ENCODE measurements around the gene LRRC17. TPM values are rescaled to one million over a fixed set of nuclear protein-coding genes. Genes with fewer than 3 reads are reported as not detected.

Gene LRRC17
- total and polyA plus RNA-seq, 9 donors, result 32.2 to 145 (median 60.4) TPM

- H3K27ac ChIP-seq, result peak overlapping the region; percentile 65 to 82
- intact Hi-C loops (cut with DNase I), result loop anchor here in 1 of 4 donors (10.0 kb wide), 1 partner anchor 140 kb away; no protein-coding TSS in a partner anchor
- peaks cover 10% of the 10 kb centered on the region for H3K4me1 ChIP-seq (ENCODE audit: insufficient read depth)
- peak; percentile 77 to 88 (median 83) for DNase-seq
- no peaks in the 10 kb centered on the region for H3K36me3 ChIP-seq
- H3K4me3 ChIP-seq, result peak overlapping the region; percentile 36
- TF ChIP-seq EP300 (IDR thresholded peaks at IDR 0.05) (no peak), POLR2A (IDR thresholded peaks at IDR 0.05) (peak; percentile 51), CTCF (IDR thresholded peaks at IDR 0.05) (no peak)
- no peaks in the 10 kb centered on the region for H3K9me3 ChIP-seq
- 16 to 19% (median 17%) methylated on average over 8 of the region's 8 CpGs for WGBS, 3 donors
- no peaks in the 10 kb centered on the region for H3K27me3 ChIP-seq
Observed at GRCh38 chr7:102914585-102914984, 1.8 kb downstream of the LRRC17 start.

GRCh38 chr7:102916426-102916825, 3.6 kb downstream of the LRRC17 start:
- H3K9me3 ChIP-seq, result no peaks in the 10 kb centered on the region
- intact Hi-C loops (cut with DNase I), result loop anchor here in 1 of 4 donors (10.0 kb wide), 1 partner anchor 138 kb away; no protein-coding TSS in a partner anchor
- no peaks in the 10 kb centered on the region for H3K36me3 ChIP-seq
- DNase-seq, result no peak
- H3K4me3 ChIP-seq, result no peak overlapping the region
- TF ChIP-seq CTCF (IDR thresholded peaks at IDR 0.05), result no peak
- no peak for TF ChIP-seq EP300 (IDR thresholded peaks at IDR 0.05)
- TF ChIP-seq POLR2A (IDR thresholded peaks at IDR 0.05), result no peak
- H3K27me3 ChIP-seq, result no peaks in the 10 kb centered on the region
- H3K4me1 ChIP-seq (ENCODE audit: insufficient read depth), result peaks cover 10% of the 10 kb centered on the region
- 70 to 84% (median 79%) methylated on average over 3 of the region's 3 CpGs for WGBS, 3 donors
- peak overlapping the region in 1 of 2 donors; percentile 28 for H3K27ac ChIP-seq

GRCh38 chr7:102916881-102917280, 4.1 kb downstream of the LRRC17 start:
- intact Hi-C loops (cut with DNase I), result loop anchor here in 1 of 4 donors (10.0 kb wide), 1 partner anchor 138 kb away; no protein-coding TSS in a partner anchor
- H3K27ac ChIP-seq, result peak overlapping the region in 1 of 2 donors; percentile 46
- H3K4me1 ChIP-seq (ENCODE audit: insufficient read depth), result peaks cover 10% of the 10 kb centered on the region
- no peaks in the 10 kb centered on the region for H3K36me3 ChIP-seq
- H3K27me3 ChIP-seq, result no peaks in the 10 kb centered on the region
- H3K9me3 ChIP-seq, result no peaks in the 10 kb centered on the region
- no peak for DNase-seq
- TF ChIP-seq CTCF (IDR thresholded peaks at IDR 0.05) (no peak), EP300 (IDR thresholded peaks at IDR 0.05) (no peak), POLR2A (IDR thresholded peaks at IDR 0.05) (no peak)
- no peak overlapping the region for H3K4me3 ChIP-seq

GRCh38 chr7:102917436-102918353, 4.9 kb downstream of the LRRC17 start:
- Histone ChIP-seq H3K27me3 (no peaks in the 10 kb centered on the region), H3K36me3 (no peaks in the 10 kb centered on the region), H3K4me1 (ENCODE audit: insufficient read depth) (peaks cover 10% of the 10 kb centered on the region), H3K4me3 (no peak overlapping the region), H3K9me3 (no peaks in the 10 kb centered on the region), H3K27ac (peak overlapping the region in 1 of 2 donors; percentile 46)
- intact Hi-C loops (cut with DNase I), result loop anchor here in 1 of 4 donors (10.0 kb wide), 1 partner anchor 137 kb away; no protein-coding TSS in a partner anchor
- no peak for DNase-seq
- TF ChIP-seq EP300 (IDR thresholded peaks at IDR 0.05), result no peak
- TF ChIP-seq CTCF (IDR thresholded peaks at IDR 0.05), result no peak
- no peak for TF ChIP-seq POLR2A (IDR thresholded peaks at IDR 0.05)
- WGBS, 3 donors, result 78 to 85% (median 83%) methylated on average over 5 of the region's 5 CpGs
